A549 (cell line): Measurements from ENCODE around the gene SIRPA. TPM values are rescaled to one million over a fixed set of nuclear protein-coding genes. Genes with fewer than 3 reads are reported as not detected.

Experiments
- ATAC-seq, 2 experiments: fragments of 200-7000 bp in 1 of 2; fragments of >200 bp in 1 of 2; cut with Nextera tagmentation in 1 of 2; cut with Tn5 transposase in 1 of 2; 3 replicates each; pipeline versions ENCODE4 v1.8.0 to v1.9.1; 2018 to 2020; ENCODE audit warnings: mild to moderate bottlenecking in 1 of 2, moderate library complexity in 1 of 2
- CTCF ChIA-PET: fragments of 300-600 bp; sonication (Branson Sonifier 250); formaldehyde crosslinking; extraction: SDS; loops from one replicate; lab custom pipeline; 2021; ENCODE audit warnings: antibody characterized with exemption, inconsistent platforms; lab: Yijun Ruan, JAX
- POLR2A ChIA-PET: fragments of 350-600 bp; formaldehyde crosslinking; extraction: SDS; loops from one replicate; lab custom pipeline; 2021; ENCODE audit warnings: antibody characterized with exemption, inconsistent platforms; lab: Yijun Ruan, JAX
- DNase-seq, 2 experiments: peaks; one replicate each; pipeline versions ENCODE4 v3.0.0 to v3.0.0-alpha.2; 2011 to 2016; ENCODE audit warnings: low read depth in 1 of 2, low spot score in 1 of 2
- FAIRE-seq: peaks from 2 replicates; lab custom pipeline; 2011; peaks lifted over from hg19 to GRCh38; lab: Jason Lieb, UNC
- H3K27ac ChIP-seq, 2 experiments: fragments of >200 bp; sonication (Bioruptor Twin); formaldehyde crosslinking; 3 replicates each; pipeline ENCODE4 v1.5.1; 2016 to 2017
- H3K4me1 ChIP-seq: fragments of >200 bp; sonication (Bioruptor Twin); formaldehyde crosslinking; 3 replicates; pipeline ENCODE4 v1.6.1; 2016
- H3K4me2 ChIP-seq: fragments of >200 bp; sonication (Bioruptor Twin); formaldehyde crosslinking; 3 replicates; pipeline ENCODE4 v1.6.1; 2016
- H3K4me3 ChIP-seq: fragments of >200 bp; sonication (Bioruptor Twin); formaldehyde crosslinking; 3 replicates; pipeline ENCODE4 v1.5.1; 2016
- H3K9me3 ChIP-seq: fragments of >200 bp; sonication (Bioruptor Twin); formaldehyde crosslinking; 3 replicates; pipeline ENCODE4 v1.6.1; 2016
- CEBPB ChIP-seq, 2 experiments: fragments of >200 bp in 1 of 2; sonication (Bioruptor Twin) in 1 of 2; formaldehyde crosslinking in 1 of 2; IDR thresholded peaks; 2 replicates each; pipeline ENCODE4 v1.6.1; 2012 to 2016
- EHF ChIP-seq: fragments of 250-450 bp; sonication (Bioruptor Pico); IDR thresholded peaks from 2 replicates; pipeline ENCODE4 v1.5.0; 2020; ENCODE audit warnings: mild to moderate bottlenecking
- EHMT2 ChIP-seq: fragments of 200-600 bp; sonication (generic); IDR thresholded peaks from 2 replicates; pipeline ENCODE4 v1.6.1; 2016; ENCODE audit warnings: antibody characterized with exemption, low read depth, mild to moderate bottlenecking, moderate library complexity
- ESRRA ChIP-seq: fragments of 150-350 bp; IDR thresholded peaks from 2 replicates; pipeline ENCODE4 v1.6.1; 2014; ENCODE audit warnings: mild to moderate bottlenecking, low read length, borderline replicate concordance
- HOXA7 ChIP-seq: fragments of 250-450 bp; sonication (Bioruptor Pico); IDR thresholded peaks from 2 replicates; pipeline ENCODE4 v1.5.0; 2020; ENCODE audit warnings: mild to moderate bottlenecking, moderate library complexity
- HOXB13 ChIP-seq: fragments of 250-450 bp; sonication (Bioruptor Pico); IDR thresholded peaks from 2 replicates; pipeline ENCODE4 v1.5.0; 2020; ENCODE audit warnings: low read depth, mild to moderate bottlenecking, moderate library complexity
- HOXB5 ChIP-seq: fragments of 250-450 bp; sonication (Bioruptor Pico); IDR thresholded peaks from 2 replicates; pipeline ENCODE4 v1.5.0; 2020; ENCODE audit warnings: mild to moderate bottlenecking, moderate library complexity
- JUNB ChIP-seq: fragments of >200 bp; sonication (Bioruptor Twin); formaldehyde crosslinking; IDR thresholded peaks from 2 replicates; pipeline ENCODE4 v1.6.1; 2016
- MAZ ChIP-seq: fragments of 150-350 bp; IDR thresholded peaks from 2 replicates; pipeline ENCODE4 v1.6.1; 2014; ENCODE audit warnings: antibody characterized with exemption, low read depth, low read length, borderline replicate concordance
- NFE2L2 ChIP-seq: fragments of 150-350 bp; conservative IDR thresholded peaks from 2 replicates; pipeline ENCODE4 v1.6.1; 2014; ENCODE audit warnings: low read length
- NR3C1 ChIP-seq: fragments of >200 bp; sonication (Bioruptor Twin); formaldehyde crosslinking; IDR thresholded peaks from 3 replicates; pipeline ENCODE4 v1.6.1; 2017
- PHF8 ChIP-seq: fragments of 200-600 bp; sonication (generic); IDR thresholded peaks from 2 replicates; pipeline ENCODE4 v1.6.1; 2016; ENCODE audit warnings: low read depth, mild to moderate bottlenecking, antibody characterized with exemption, moderate library complexity, borderline replicate concordance
- POLR2A ChIP-seq: IDR thresholded peaks from 2 replicates; pipeline ENCODE4 v1.6.1; 2012; ENCODE audit warnings: mild to moderate bottlenecking, low read length
- POLR2AphosphoS2 ChIP-seq: conservative IDR thresholded peaks from 2 replicates; pipeline ENCODE4 v1.6.1; 2012; ENCODE audit warnings: low read length, improper control_type of control experiment, inconsistent platforms
- RARB ChIP-seq: fragments of 250-450 bp; sonication (Bioruptor Pico); IDR thresholded peaks from 2 replicates; pipeline ENCODE4 v1.8.0; 2021; ENCODE audit warnings: mild to moderate bottlenecking, moderate library complexity
- TFCP2L1 ChIP-seq: fragments of 250-450 bp; sonication (Bioruptor Pico); IDR thresholded peaks from 2 replicates; pipeline ENCODE4 v1.5.0; 2021; ENCODE audit warnings: mild to moderate bottlenecking
- WGBS: methylation state at CpG from one replicate; pipeline ENCODE4 v1.1.6; 2017; ENCODE audit errors: missing lambda C conversion rate; 5-methylcytosine and 5-hydroxymethylcytosine counted together
- polyA plus RNA-seq, 4 experiments: library from polyadenylated mRNA; depleted of rRNA in 3 of 4; stranded (reverse); fragments of >200 nt; fragmentation: RNase III in 1 of 4; extraction: RNeasy Plus Mini Kit Qiagen cat#74134 plus additional on column Dnase treatment in 1 of 4; gene quantifications; 2 replicates in 3 of 4; 3 replicates in 1 of 4; pipeline ENCODE4 v1.2.3, GENCODE V29; 2011 to 2017
- TF ChIP-seq, protein P1 (sequence below): fragments of 450-650 bp; IDR thresholded peaks from 2 replicates; pipeline ENCODE4 v1.6.1; 2014; ENCODE audit warnings: antibody characterized with exemption
- TF ChIP-seq, protein P2 (sequence below): IDR thresholded peaks from 2 replicates; pipeline ENCODE4 v1.6.1; 2012
- TF ChIP-seq, protein P3 (sequence below): IDR thresholded peaks from 2 replicates; pipeline ENCODE4 v1.6.1; 2012; ENCODE audit warnings: low read depth, borderline replicate concordance
- TF ChIP-seq, protein P4 (sequence below): fragments of 250-450 bp; sonication (Bioruptor Pico); IDR thresholded peaks from 2 replicates; pipeline ENCODE4 v1.5.0; 2020; ENCODE audit warnings: low read depth, mild to moderate bottlenecking, moderate library complexity
- TF ChIP-seq, protein P5 (sequence below): fragments of 200-600 bp; sonication (generic); IDR thresholded peaks from 2 replicates; pipeline ENCODE4 v1.6.1; 2016; ENCODE audit warnings: antibody characterized with exemption, mild to moderate bottlenecking, moderate library complexity

Gene SIRPA
- polyA plus RNA-seq, 2 of the 4 experiments (the other 2 are of a cell fraction) = 12.8 to 21.6 TPM

DNA sequence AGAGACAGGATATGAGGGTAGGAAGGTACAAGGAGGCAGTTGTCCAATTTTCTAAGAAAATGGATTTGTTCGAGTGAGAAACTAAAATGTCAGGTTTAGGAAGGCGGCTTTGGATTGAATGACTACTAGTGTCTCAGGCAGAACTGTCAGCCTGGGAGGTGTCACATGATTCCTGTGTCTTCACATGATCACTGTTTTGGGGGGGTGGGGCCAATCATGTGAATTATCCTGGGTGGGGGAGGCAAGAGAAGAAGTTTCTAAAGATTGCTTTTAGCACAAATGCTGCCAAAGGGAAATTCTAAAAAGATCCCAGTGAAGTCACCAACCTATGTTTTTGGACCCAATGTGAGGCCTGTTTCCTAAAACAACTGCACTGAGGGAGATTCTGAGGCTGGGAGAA is 2.3 kb downstream of the SIRPA start:
- FAIRE-seq (no peak), ATAC-seq (no peak), DNase-seq (peak in 1 of 2 experiments; percentile 47)
- Histone ChIP-seq H3K27ac (peak overlapping the region in 1 of 2 experiments; percentile 57; a peak in 2 of 6 replicates), H3K9me3 (no peaks in the 10 kb centered on the region), H3K4me2 (peak overlapping the region; percentile 19; the same call in 2 of the 3 replicates), H3K4me3 (no peak overlapping the region)
- ChIA-PET CTCF (interaction anchor here (0.6 kb wide), 1 partner anchor 201 kb away, joined by 3 read pairs; no protein-coding TSS in a partner anchor), POLR2A (no interaction called here)
- WGBS = 87% methylated on average over 2 of the region's 2 CpGs
- TF ChIP-seq POLR2AphosphoS2 (no peak), EHMT2 (no peak), HOXA7 (CRISPR knock-in tag) (no peak)
- TF ChIP-seq, protein P1, sequence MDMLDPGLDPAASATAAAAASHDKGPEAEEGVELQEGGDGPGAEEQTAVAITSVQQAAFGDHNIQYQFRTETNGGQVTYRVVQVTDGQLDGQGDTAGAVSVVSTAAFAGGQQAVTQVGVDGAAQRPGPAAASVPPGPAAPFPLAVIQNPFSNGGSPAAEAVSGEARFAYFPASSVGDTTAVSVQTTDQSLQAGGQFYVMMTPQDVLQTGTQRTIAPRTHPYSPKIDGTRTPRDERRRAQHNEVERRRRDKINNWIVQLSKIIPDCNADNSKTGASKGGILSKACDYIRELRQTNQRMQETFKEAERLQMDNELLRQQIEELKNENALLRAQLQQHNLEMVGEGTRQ = peak; percentile 89
- TF ChIP-seq, all 56 proteins: peak for 1
- peaks cover 43% of the 10 kb centered on the region for H3K4me1 ChIP-seq

DNA sequence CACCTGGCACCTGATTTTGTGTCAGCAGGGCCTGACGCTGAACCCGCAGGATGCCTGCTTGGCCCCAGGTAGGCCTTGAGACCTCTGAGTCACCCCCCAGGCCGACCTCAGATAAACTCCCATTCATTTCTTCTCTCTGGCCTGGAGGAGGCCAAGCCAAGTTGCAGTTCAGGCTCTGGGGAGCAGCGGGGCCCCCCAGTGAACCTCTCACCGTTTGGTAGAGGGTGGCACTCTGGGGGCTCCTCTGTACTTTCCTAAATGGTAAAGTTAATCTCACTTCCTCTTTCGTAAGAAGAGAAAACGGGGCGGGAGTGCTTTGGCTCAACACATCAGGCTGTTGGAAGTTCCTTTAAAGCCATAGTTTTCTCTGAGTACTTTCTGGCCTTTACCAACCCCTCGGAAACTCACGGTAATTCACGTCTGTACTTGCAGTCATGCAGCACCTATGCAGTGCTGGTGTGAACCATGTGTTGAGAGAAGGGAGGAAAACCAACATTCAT is 2.8 kb downstream of the SIRPA start:
- Histone ChIP-seq H3K9me3 (no peaks in the 10 kb centered on the region), H3K4me1 (peaks cover 42% of the 10 kb centered on the region), H3K27ac (peak overlapping the region in 1 of 2 experiments; percentile 57; a peak in 2 of 6 replicates), H3K4me2 (peak overlapping the region; percentile 19; the same call in 1 of the 3 replicates), H3K4me3 (no peak overlapping the region)
- POLR2A ChIA-PET = no interaction called here
- WGBS = 83% methylated on average over 11 of the region's 11 CpGs
- ATAC-seq = no peak
- TF ChIP-seq, protein P2, sequence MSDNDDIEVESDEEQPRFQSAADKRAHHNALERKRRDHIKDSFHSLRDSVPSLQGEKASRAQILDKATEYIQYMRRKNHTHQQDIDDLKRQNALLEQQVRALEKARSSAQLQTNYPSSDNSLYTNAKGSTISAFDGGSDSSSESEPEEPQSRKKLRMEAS = no peak
- no peak for TF ChIP-seq POLR2A
- TF ChIP-seq MAZ = no peak
- TF ChIP-seq HOXB13 (CRISPR knock-in tag) = no peak
- no peak for TF ChIP-seq RARB (CRISPR knock-in tag)
- no peak for TF ChIP-seq PHF8
- no peak for TF ChIP-seq POLR2AphosphoS2
- no peak for DNase-seq
- CTCF ChIA-PET = interaction anchor here (1.2 to 2.1 kb wide), 2 partner anchors 96 to 274 kb away, joined by 6 to 12 read pairs; no protein-coding TSS in a partner anchor
- no peak for FAIRE-seq

DNA sequence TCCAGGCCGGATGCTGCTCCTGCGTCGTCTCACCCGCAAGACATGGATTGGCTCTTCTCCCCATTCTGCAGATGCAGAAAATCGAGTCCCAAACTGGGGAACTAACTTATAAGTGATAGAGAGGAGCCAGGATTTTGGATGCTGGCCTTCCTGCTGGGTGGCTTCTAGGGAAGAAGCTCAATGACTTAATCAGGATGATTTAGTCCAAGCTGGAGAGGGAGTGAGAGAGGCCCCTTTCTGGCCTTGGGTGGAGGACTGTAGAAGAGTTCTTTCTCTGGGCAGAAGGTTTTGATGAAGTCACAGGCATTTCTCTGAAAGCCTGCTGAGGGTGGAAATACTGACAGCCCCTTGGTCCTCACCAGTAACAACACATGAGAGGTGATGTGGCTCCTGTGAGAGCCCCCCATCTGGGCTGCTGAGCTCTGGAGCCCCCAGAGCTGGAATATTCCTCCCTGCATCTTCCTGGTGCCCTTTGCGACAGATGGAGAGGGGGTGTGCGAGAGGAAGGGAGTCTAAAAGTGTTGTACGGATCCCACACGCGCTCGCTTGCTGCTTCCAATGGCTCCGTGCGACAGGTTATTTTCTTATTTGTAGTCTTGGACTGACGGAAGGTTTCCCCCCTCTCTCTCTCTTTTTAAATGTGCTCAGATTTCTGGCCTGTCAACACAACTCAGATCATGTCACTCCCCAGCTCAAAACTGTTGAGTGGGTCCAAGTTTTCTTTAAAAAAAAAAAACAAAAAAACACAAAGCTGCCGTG is 3.5 kb downstream of the SIRPA start:
- H3K4me1 ChIP-seq = peaks cover 37% of the 10 kb centered on the region
- H3K4me2 ChIP-seq = no peak overlapping the region
- H3K27ac ChIP-seq = no peak overlapping the region
- no peak for DNase-seq
- no peak overlapping the region for H3K4me3 ChIP-seq
- no peak for ATAC-seq
- WGBS = 89% methylated on average over 15 of the region's 15 CpGs
- CTCF ChIA-PET = interaction anchor here (0.6 to 2.1 kb wide), 5 partner anchors 10 to 273 kb away, joined by 3 to 12 read pairs (median 4); no protein-coding TSS in a partner anchor
- no peaks in the 10 kb centered on the region for H3K9me3 ChIP-seq
- POLR2A ChIA-PET = no interaction called here
- no peak for TF ChIP-seq JUNB
- no peak for TF ChIP-seq MAZ
- TF ChIP-seq, protein P3, sequence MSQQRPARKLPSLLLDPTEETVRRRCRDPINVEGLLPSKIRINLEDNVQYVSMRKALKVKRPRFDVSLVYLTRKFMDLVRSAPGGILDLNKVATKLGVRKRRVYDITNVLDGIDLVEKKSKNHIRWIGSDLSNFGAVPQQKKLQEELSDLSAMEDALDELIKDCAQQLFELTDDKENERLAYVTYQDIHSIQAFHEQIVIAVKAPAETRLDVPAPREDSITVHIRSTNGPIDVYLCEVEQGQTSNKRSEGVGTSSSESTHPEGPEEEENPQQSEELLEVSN = no peak
- TF ChIP-seq NR3C1 = no peak
- no peak for TF ChIP-seq EHMT2
- no peak for TF ChIP-seq NFE2L2
- no peak for TF ChIP-seq ESRRA
- TF ChIP-seq, all 56 proteins: peak for 0
- FAIRE-seq = no peak

DNA sequence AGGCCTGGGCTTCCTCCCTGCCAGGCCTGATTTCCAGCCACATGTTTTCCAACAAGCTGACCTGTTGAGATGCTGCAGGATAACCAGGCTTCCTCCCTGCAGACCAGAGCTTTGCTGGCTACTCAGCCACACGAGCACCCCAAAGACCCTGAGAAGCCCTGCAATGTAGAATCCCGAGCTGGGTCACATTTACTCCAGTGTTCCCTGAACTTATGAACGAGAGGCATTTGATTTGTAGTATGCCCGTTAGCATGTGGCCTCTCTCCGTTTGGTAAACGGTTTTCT is 4.0 kb downstream of the SIRPA start:
- DNase-seq = no peak
- 88% methylated on average over 6 of the region's 6 CpGs for WGBS
- ChIA-PET POLR2A (no interaction called here), CTCF (interaction anchor here (0.6 to 3.3 kb wide), 11 partner anchors 10 to 273 kb away, joined by 3 to 12 read pairs (median 3); no protein-coding TSS in a partner anchor)
- Histone ChIP-seq H3K4me1 (peaks cover 37% of the 10 kb centered on the region), H3K9me3 (no peaks in the 10 kb centered on the region), H3K4me3 (no peak overlapping the region), H3K27ac (no peak overlapping the region), H3K4me2 (no peak overlapping the region)
- no peak for FAIRE-seq
- ATAC-seq = no peak
- no peak for TF ChIP-seq TFCP2L1 (CRISPR knock-in tag)
- TF ChIP-seq EHF (CRISPR knock-in tag) = no peak
- no peak for TF ChIP-seq POLR2AphosphoS2
- TF ChIP-seq, protein P4, sequence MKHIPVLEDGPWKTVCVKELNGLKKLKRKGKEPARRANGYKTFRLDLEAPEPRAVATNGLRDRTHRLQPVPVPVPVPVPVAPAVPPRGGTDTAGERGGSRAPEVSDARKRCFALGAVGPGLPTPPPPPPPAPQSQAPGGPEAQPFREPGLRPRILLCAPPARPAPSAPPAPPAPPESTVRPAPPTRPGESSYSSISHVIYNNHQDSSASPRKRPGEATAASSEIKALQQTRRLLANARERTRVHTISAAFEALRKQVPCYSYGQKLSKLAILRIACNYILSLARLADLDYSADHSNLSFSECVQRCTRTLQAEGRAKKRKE (CRISPR knock-in tag) = no peak
- no peak for TF ChIP-seq HOXB5 (CRISPR knock-in tag)
- TF ChIP-seq, protein P5, sequence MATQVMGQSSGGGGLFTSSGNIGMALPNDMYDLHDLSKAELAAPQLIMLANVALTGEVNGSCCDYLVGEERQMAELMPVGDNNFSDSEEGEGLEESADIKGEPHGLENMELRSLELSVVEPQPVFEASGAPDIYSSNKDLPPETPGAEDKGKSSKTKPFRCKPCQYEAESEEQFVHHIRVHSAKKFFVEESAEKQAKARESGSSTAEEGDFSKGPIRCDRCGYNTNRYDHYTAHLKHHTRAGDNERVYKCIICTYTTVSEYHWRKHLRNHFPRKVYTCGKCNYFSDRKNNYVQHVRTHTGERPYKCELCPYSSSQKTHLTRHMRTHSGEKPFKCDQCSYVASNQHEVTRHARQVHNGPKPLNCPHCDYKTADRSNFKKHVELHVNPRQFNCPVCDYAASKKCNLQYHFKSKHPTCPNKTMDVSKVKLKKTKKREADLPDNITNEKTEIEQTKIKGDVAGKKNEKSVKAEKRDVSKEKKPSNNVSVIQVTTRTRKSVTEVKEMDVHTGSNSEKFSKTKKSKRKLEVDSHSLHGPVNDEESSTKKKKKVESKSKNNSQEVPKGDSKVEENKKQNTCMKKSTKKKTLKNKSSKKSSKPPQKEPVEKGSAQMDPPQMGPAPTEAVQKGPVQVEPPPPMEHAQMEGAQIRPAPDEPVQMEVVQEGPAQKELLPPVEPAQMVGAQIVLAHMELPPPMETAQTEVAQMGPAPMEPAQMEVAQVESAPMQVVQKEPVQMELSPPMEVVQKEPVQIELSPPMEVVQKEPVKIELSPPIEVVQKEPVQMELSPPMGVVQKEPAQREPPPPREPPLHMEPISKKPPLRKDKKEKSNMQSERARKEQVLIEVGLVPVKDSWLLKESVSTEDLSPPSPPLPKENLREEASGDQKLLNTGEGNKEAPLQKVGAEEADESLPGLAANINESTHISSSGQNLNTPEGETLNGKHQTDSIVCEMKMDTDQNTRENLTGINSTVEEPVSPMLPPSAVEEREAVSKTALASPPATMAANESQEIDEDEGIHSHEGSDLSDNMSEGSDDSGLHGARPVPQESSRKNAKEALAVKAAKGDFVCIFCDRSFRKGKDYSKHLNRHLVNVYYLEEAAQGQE = no peak
- no peak for TF ChIP-seq CEBPB (IDR thresholded peaks at IDR 0.05)
